Transverse colon (tissue), 4 donors: ENCODE results near the gene HDAC4. TPM values are rescaled to one million over a fixed set of nuclear protein-coding genes. Genes with fewer than 3 reads are reported as not detected.
A peak's percentile ranks its signal among the peaks of the same experiment; 100 is the strongest.

Source experiments
- DNase-seq: peaks from one replicate; pipeline ENCODE4 v3.0.0-alpha.2; 2019
- H3K27ac ChIP-seq, 4 donors: fragments of 200-600 bp; sonication (generic); 2 replicates each; pipeline ENCODE4 v1.5.1; 2016 to 2018; ENCODE audit warnings: inconsistent platforms in 4 of 4
- H3K27me3 ChIP-seq: fragments of 200-600 bp; sonication (generic); 2 replicates; pipeline ENCODE4 v1.5.1; 2017; ENCODE audit warnings: inconsistent platforms
- H3K36me3 ChIP-seq, 4 donors: fragments of 200-600 bp; sonication (generic); 2 replicates each; pipeline ENCODE4 v1.5.1; 2017 to 2019; ENCODE audit warnings: inconsistent platforms in 4 of 4
- H3K4me1 ChIP-seq, 4 donors: fragments of 200-600 bp; sonication (generic); 2 replicates each; pipeline ENCODE4 v1.5.1; 2017 to 2020; ENCODE audit warnings: inconsistent platforms in 4 of 4
- H3K4me3 ChIP-seq, 4 donors: fragments of 200-600 bp; sonication (generic); 1 replicate in 1 of 4; 2 replicates in 3 of 4; pipeline versions ENCODE4 v1.5.1 to v1.6.1; 2017 to 2019; ENCODE audit warnings: inconsistent platforms in 4 of 4
- H3K9me3 ChIP-seq, 2 donors: fragments of 200-600 bp; sonication (generic); 2 replicates each; pipeline ENCODE4 v1.5.1; 2017 to 2019; ENCODE audit warnings: inconsistent platforms in 2 of 2
- CTCF ChIP-seq, 5 experiments: fragments of 200-600 bp in 3 of 5; fragments of 450-650 bp in 2 of 5; sonication (generic) in 3 of 5; IDR thresholded peaks; 1 replicate in 2 of 5; 2 replicates in 3 of 5; pipeline ENCODE4 v1.5.1; 2016 to 2017; ENCODE audit warnings: antibody characterized with exemption in 5 of 5, inconsistent platforms in 3 of 5, mild to moderate bottlenecking in 2 of 5, moderate library complexity in 1 of 5
- EP300 ChIP-seq: sonication (generic); formaldehyde crosslinking; IDR thresholded peaks from one replicate; pipeline ENCODE4 v1.6.1; 2017; ENCODE audit warnings: antibody characterized with exemption, low read depth
- POLR2A ChIP-seq: fragments of 450-650 bp; IDR thresholded peaks from one replicate; pipeline ENCODE4 v1.6.1; 2016; ENCODE audit warnings: antibody characterized with exemption, mild to moderate bottlenecking, moderate library complexity
- POLR2AphosphoS5 ChIP-seq, 3 donors: sonication (generic); formaldehyde crosslinking; IDR thresholded peaks; one replicate each; pipeline ENCODE4 v1.6.1; 2016; ENCODE audit warnings: antibody characterized with exemption in 3 of 3
- WGBS, 2 donors: methylation state at CpG; one replicate each; pipeline ENCODE4 v1.1.5; 2018; ENCODE audit warnings: low coverage in 1 of 2; 5-methylcytosine and 5-hydroxymethylcytosine counted together
- in situ Hi-C, 4 donors: fragments of 200-750 bp; cut with MboI; loops; one replicate each; pipeline versions ENCODE4 v1.15.0 to v1.15.1; 2017; ENCODE audit warnings: low sequenced_read_pairs in 3 of 4, low pct_ligation_motif_present in 1 of 4, low pct_unique_long_range_greater_than_20kb in 1 of 4
- intact Hi-C: fragments of 100-400 bp; cut with DNase I; formaldehyde crosslinking; loops from one replicate; pipeline ENCODE4 v1.15.1; 2023; ENCODE audit warnings: low total_unique reads
- total RNA-seq, 4 donors: library from RNA; depleted of rRNA; stranded (reverse); fragments of >200 nt; gene quantifications; one replicate each; pipeline ENCODE4 v1.1.0, GENCODE V29; 2016

HDAC4 gene
- total RNA-seq, 4 donors from 2014 or later: 33.9 to 192 (median 112) TPM

- WGBS, 2 donors: 87 to 92% methylated on average over 3 to 18 of the region's 18 CpGs
- in situ Hi-C loops: no loop called here
- Histone ChIP-seq H3K36me3 (peaks cover 0 to 14% (median 6%) of the 10 kb centered on the region in 4 donors), H3K4me3 (no peak overlapping the region), H3K27ac (peak overlapping the region in 1 of 4 donors; percentile 34), H3K27me3 (no peaks in the 10 kb centered on the region), H3K4me1 (peaks cover 0 to 3% (median under 1%) of the 10 kb centered on the region in 4 donors), H3K9me3 (no peaks in the 10 kb centered on the region)
- DNase-seq: no peak
- intact Hi-C loops: no loop called here
- TF ChIP-seq POLR2A: no peak
- peak in 2 of 3 donors; percentile 16 to 73 for TF ChIP-seq POLR2AphosphoS5 (IDR thresholded peaks at IDR 0.05)
Observed at GRCh38 chr2:239081622-239082021, 319.2 kb downstream of the HDAC4 start.

DNA sequence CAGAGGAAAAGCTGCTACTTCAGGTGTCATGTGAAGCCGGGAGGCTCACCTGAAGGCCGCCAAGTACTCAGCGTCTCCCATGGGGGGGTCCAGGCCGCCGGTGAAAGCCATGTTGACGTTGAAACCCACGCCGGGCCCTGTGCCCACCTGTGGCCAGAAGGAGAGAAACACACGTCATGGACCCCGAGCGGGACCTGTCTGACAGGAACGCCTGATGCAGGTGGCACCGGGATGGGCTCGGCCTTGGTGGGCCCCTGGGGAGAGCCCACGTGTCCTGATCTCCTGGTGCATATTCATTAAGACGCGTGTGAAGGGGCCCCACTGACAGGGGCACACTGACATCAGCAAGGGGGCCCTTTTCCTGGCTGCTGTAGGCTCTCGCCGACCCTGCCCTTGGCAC is 319.8 kb downstream of the HDAC4 start:
- TF ChIP-seq POLR2A (no peak), POLR2AphosphoS5 (IDR thresholded peaks at IDR 0.05) (no peak), CTCF (IDR thresholded peaks at IDR 0.05) (no peak), EP300 (no peak)
- intact Hi-C loops: no loop called here

GRCh38 chr2:239079671-239080294 is 321.0 kb downstream of the HDAC4 start:
- in situ Hi-C loops (no loop called here), intact Hi-C loops (no loop called here)
- Histone ChIP-seq H3K4me3 (no peak overlapping the region), H3K27me3 (no peaks in the 10 kb centered on the region), H3K4me1 (peaks cover 0 to 8% (median 4%) of the 10 kb centered on the region in 4 donors), H3K27ac (no peak overlapping the region), H3K9me3 (no peaks in the 10 kb centered on the region), H3K36me3 (peaks cover 0 to 14% (median 6%) of the 10 kb centered on the region in 4 donors)
- 82 to 95% methylated on average over 6 to 16 of the region's 16 CpGs for WGBS, 2 donors
- no peak for TF ChIP-seq POLR2A
- TF ChIP-seq POLR2AphosphoS5 (IDR thresholded peaks at IDR 0.05): no peak
- TF ChIP-seq EP300: no peak
- no peak for TF ChIP-seq CTCF (IDR thresholded peaks at IDR 0.05)
- DNase-seq: no peak

More for the DNA sequence above, 319.8 kb downstream of the HDAC4 start:
- no peak for DNase-seq
- Histone ChIP-seq H3K4me1 (peaks cover 0 to 8% (median 4%) of the 10 kb centered on the region in 4 donors), H3K27me3 (no peaks in the 10 kb centered on the region), H3K9me3 (no peaks in the 10 kb centered on the region), H3K27ac (no peak overlapping the region), H3K36me3 (peaks cover 0 to 14% (median 6%) of the 10 kb centered on the region in 4 donors), H3K4me3 (no peak overlapping the region)
- WGBS, 2 donors: 95% methylated on average over 16 of the region's 19 CpGs; no CpG with 5 or more reads in 1 of the 2 donors
- in situ Hi-C loops: no loop called here

DNA sequence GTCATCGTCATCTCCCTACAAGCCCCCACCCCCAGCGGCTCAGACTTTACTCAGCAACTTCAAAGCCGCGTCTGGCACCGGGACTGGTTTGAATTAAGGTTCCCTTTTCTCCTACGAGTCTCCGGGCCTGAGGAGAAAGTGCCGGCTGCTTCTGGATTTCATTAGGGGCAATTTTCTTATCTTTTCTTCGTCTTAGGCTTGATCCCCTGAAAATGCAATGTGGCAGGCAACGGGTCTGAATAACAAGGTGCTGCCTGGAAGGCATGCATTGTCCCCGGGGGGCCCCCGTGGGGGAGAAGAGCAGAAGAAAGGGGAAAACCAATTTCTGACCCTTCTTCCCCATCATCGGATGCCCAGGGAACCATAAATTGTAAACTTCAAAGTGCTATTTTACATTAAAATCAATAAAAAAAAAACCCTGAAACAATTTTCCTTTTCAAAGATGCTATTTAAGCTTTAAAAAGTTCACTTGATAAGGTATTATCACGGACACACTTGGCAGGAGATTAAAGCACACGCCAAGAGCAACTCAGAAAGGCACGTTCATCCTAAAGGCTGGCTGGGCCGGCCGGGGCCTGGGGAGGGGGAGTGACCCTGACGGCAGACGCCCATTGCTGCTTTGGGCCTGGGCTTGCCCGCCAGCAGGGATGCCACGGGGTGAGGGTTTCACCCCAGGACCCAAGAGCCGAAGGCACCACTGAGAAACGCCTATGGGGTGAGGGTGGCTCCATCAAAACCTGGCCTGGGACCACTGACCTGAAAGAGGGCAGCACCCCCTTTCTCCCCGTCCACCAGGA is 322.5 kb downstream of the HDAC4 start:
- no peak overlapping the region for H3K27ac ChIP-seq
- H3K4me1 ChIP-seq: peaks cover 0 to 8% (median 4%) of the 10 kb centered on the region in 4 donors
- H3K9me3 ChIP-seq: no peaks in the 10 kb centered on the region
- peaks cover 0 to 14% (median 6%) of the 10 kb centered on the region in 4 donors for H3K36me3 ChIP-seq
- TF ChIP-seq CTCF (IDR thresholded peaks at IDR 0.05) (no peak), POLR2AphosphoS5 (IDR thresholded peaks at IDR 0.05) (no peak), EP300 (no peak), POLR2A (no peak)
- H3K4me3 ChIP-seq: no peak overlapping the region
- WGBS, 2 donors: 88 to 90% methylated on average over 13 to 23 of the region's 25 CpGs
- in situ Hi-C loops: no loop called here
- H3K27me3 ChIP-seq: no peaks in the 10 kb centered on the region
- intact Hi-C loops: no loop called here
- DNase-seq: no peak
